Stimulated activated CD8-positive, alpha-beta memory T cell treated with anti-CD3 and anti-CD28 coated beads, Interleukin-15, amount 100 ng/mL, for 48 hours (primary cell): ENCODE results near the gene CYB5R4.
"Not testable (repeated sequence)": the region's sequence is repeated elsewhere in the genome, so short reads cannot be mapped to it uniquely, and the experiment has no call there.

Experiments
- DNase-seq, 2 donors: peaks; one replicate each; pipeline ENCODE4 v3.0.0-alpha.2; 2020; ENCODE audit warnings: low read depth in 2 of 2

Gene CYB5R4

DNA sequence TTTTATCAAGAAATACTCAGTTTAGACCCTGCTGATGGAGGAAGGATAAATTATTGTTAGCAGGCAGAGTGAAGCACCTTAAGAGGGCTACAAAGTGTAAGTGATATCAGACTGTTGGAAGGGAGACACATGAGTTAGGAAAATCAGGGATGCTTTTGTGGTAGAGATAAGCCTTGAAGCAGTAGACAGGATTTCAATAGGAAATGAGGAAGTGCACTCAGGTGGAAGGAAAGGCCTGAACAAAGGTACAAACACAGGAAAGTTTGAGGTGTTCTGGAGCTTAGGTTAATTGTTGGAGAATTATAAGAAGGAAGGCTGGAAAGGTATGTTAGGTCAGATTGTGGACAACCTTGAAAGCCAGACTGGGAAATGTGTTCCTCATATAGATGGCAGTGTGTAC is 7.6 kb downstream of the CYB5R4 start:
- no peak for DNase-seq

DNA sequence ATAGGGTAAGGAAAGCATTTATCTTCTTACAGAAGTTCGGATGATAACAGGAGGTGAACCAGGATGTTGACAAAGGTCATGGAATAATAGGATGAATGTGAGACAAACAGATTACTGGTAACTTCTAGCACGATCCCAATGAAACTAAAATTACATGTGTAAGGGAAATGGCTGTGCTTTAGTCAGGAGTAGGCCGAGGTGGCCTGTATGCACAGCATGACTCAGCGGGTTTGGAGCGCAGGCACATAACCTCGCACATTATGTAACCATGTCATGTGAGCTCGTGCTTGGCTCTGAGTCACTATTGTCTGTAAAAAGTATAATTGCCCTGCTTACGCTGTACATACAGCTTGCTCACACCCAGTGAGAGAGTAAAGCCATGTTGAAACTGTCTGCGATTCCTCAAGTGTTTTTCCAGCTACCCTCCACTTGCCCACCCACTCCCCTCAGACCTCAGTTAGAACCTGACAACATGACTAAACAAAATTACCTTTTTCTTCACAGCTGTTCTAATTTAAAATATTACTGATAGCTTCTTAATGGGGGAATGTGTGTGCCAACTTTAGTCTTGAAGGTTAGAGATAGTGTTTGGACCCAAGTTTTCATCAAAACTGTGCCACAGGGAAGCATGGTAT is 8.2 kb downstream of the CYB5R4 start:
- no peak for DNase-seq

DNA sequence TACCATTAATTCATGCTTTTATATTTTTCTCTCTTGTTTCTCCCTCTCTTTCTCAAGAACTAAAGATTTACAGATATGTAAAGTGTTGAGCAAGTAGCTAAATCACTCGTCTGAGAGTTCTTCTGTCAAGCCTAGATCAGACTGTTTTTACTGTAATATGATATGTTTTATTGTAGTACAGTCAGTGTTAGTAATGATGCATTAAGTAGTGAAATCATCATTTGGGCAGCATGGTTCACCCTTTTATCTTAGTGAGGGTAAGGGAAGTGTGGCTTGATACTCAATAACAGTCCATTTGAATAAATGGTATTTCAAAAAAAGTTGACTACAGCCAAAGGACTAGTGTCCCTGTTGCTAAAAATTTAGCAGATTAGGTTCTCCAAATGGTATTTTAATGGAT is 9.2 kb downstream of the CYB5R4 start:
- no peak for DNase-seq

DNA sequence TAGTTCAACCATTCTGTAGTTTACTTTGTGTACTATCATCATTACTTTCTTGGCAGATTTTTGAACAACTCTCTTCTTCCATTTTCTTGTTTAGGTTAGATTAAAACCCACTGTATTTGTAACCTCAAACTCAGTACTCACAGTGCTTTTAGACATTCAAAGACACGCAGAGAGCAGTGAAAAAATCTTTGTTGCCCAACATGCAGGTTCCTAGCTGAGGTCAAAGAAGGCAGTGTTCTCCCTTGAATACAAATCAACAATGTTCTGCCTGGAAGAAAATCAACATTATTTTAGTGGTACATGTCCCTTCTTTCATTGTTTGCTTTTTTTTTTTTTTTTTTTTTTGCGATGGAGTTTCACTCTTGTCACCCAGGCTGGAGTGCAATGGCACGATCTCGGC is 11.2 kb downstream of the CYB5R4 start:
- DNase-seq: no peak

DNA sequence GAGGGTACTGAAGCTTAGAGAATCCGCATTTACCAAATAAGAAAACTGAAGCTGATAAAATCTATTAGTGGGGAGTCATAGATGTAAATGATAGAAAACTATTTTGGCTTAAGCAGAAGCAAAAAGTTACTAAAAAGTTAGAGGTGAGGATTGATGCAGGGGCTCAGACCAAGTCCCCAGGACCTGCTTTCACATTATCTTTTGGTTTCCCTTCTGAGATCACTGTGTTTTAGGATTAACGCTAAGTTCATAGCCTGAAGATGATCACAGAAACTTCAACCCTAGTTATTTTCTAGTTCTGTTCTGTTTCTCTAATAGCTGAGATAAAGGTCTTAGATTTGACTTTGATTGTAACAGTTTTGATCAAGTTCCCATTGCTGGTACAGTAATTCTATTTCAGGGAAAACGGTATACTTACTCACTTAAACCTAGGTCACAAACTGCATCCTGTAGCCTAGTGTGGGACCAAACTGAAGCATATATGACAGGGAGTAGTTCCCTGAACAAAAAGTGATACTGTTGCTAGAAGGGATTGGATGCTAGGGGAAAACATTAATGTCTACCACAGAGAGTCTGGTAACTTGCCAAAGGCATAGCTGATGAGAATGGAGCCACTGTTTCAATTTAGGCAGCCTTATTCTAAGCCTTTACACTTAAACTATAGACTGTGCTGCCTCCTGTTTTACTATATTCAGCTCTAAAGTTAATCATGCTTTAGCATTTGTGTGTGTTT is 13.1 kb downstream of the CYB5R4 start:
- DNase-seq: no peak

DNA sequence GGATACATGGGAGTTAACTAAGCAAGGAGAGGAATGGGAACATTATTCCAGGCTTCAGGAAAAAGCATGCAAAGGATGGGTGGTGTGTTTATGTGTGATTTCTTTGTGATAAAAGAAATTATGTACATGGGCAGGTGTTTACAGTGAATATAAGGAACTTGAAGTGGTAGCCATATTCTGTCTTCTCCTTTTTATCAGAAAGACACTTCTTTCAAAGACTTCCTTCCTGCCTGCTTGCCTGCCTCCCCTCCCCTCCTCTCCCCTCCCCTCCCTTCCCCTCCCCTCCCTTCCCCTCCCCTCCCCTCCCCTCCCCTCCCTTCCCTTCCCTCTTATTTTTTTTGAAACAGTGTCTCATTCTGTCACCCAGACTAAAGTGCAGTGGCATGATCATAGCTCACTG is 14.4 kb downstream of the CYB5R4 start:
- no peak for DNase-seq

DNA sequence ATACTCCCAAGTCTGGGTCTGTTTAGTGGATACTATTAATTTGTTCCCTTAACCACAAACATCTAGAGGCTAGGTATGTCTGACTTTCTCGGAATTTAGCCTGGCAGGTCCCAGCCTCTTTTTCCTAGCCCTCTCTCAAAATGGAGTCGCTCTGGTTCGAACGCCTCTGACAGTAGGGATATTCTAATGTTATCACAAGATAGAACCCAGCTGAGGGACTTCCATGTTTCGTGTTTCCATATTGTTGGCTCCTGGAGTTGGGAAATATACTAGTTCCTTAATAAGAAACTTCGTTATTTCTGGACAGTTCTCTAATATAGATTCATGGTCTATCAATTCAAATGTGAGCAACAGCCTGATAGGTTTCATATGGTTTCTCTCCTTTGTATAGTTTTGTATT is 16.4 kb downstream of the CYB5R4 start:
- no peak for DNase-seq

DNA sequence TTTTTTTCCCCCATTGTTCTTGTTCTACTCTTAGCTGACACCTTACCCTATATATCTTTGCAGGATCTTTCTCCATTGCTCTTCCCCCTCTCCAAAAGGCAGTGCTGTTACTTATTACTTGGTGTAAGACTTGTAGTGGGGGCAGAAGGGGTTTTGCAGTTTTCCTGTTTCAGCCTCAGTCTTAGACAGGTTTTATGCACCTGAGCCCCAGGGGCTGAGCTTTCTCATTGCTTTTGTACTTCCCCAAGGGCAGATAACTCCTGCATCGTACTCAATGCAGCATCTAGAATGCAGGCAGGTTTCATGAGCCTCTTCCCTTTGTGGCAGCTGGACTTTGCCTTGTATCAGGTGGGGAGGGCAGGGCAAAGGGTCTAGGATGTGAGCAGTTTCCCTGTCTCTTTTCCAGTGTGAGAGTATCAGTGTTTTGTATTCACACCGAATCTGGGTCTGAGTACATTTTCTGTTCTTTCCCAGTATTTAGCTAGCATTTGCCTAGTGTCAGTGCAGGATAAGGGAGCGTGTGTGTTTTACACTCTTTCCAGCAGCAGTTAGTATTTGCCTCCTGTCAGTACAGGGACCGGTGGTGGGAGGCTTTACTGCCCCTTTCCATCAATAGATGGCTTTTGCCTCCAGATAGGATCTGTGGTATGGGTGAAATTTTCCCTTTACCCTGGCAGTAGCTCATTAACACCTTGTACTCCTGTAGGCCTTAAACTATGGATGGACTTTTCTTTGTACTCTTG is 19.6 kb downstream of the CYB5R4 start:
- no peak for DNase-seq

DNA sequence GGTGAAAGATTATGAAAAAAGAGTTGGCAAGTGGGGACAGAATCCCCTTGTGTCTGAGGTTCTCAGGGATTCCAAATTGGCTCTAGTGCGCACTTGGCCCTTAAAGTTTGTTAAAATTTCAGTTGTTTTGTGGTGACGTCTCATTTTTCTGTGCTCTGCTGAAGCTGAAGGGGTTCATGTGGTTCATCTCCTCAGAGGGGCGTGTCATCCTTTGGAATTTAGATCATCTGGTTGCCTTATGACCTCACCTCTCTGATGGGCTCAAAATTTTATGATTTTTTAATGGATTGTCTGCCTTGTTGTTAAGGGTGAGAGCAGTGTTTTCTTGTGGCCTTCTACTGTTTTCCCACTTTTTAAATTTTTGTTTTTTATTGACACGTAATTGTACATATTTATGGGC is 20.3 kb downstream of the CYB5R4 start:
- DNase-seq: no peak

DNA sequence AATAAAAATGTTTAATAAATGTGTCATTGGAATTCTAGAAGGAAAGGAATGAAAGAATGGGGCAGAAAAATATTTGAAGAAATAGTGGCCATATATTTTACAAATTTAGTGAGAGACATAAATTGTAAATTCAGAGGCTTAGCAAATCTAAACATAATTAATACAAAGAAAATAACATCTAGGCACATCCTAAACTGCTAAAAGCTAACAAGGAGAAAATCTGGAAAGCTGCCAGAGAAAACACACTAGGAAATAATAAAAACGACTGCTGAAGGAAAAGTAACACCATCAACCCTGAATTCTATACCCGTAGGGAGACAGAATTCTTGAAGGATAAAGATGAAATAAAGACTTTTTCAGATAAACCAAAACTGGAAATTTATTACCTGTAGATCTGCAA is 23.8 kb downstream of the CYB5R4 start:
- no peak for DNase-seq

DNA sequence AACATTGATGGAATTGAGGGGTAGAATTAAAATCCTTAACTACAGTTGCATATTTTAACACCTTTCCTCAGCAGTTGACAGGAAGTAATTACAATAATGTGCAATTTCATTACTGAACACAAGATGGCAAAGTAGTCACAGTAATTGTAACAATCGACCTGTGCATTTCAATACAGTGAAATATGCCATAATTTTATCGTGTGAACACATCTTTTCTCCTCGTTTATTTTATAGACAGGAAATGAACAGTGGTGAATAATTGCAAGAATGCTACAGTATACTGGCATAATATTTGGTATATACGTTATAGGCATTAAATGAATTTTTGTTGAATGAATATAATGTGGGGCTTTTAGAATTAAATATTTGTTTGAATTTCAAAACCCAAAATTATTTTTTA is 25.0 kb downstream of the CYB5R4 start:
- DNase-seq: no peak

DNA sequence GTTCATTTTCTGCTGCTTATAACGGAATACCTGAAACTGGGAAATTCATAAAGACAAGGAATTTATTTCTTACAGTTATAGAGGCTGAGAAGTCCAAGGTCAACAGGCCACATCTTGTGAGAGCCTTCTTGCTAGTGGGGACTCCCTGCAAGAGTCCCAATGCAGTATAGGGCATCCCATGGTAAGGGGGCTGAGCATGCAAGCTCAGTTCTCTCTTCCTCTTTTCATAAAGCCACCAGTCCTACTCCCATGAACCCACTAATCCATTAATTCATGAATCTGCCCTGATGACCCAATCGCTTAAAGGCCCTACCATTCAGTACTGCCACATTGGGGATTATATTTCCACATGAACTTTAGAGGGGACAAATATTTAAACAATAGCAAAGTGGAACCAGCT is 26.5 kb downstream of the CYB5R4 start:
- no peak for DNase-seq

DNA sequence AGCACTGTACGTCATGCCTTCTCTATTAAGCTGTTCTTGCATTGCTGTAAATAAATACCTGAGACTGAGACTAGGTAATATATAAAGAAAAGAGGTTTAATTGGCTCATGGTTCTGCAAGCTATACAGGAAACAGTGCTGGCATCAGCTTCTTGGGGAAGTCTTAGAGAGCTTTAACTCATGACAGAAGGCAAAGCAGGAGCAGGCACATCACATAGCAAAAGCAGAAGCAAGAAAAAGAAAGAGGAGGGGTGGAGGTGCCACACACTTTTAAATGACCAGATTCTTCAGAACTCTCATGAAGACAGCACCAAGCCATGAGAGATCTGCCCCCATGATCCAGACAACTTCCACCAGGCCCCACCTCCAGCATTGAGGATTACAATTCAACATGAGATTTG is 30.1 kb downstream of the CYB5R4 start:
- no peak for DNase-seq

DNA sequence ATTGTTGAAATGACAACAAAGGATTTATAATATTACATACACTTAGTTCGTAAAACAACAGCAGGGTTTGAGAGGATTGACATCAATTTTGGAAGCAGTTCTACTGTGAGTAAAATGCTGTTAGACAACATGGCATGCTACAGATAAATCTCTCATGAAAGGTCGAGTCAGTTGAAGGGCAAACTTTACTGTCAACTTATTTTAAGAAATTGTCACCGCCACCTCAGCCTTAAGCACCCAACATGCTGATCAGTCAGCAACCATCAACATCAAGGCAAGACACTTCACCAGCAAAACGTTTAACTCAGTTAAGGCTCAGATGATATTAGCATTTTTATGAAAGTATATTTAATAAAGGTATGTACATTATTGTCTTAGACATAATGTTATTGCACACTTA is 31.0 kb downstream of the CYB5R4 start:
- DNase-seq: no peak

DNA sequence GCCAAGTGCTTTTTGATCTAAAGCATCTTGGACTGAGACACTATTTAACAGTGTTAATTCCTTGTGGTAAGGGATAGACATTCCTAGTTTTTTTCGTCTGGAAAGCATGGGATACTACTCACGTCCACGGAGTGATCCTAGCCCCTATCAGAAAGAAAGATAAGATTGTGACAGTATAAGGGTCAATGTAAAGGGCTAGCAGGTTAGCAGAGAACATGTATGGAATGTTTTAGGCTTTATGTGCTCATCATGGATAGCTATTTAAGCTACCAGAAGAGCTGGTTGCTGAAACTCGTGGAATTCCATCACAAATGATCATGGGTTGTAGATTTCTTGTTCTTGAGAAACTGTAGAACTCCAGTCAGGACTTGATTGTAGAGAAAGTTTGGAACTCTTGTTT is 32.1 kb downstream of the CYB5R4 start:
- DNase-seq: no peak

DNA sequence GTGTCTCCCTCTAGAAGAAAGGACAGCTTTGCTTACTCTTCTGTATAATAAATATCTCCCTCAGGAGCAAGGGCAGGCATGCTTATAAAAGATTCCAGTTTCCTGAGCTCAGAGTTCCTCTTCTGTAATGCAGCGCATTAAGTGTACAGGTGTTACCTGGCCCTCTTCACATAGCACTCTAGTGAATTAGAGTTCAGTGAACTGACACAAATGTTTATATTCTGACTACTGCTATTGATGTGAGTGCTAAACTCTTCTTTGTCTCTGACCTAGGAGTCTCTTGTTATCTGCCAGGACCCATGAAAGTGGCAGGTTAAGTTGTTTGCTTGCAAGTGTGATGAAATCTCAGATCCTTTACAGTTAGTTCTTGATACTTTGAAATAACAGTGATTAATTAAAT is 33.5 kb downstream of the CYB5R4 start:
- no peak for DNase-seq

DNA sequence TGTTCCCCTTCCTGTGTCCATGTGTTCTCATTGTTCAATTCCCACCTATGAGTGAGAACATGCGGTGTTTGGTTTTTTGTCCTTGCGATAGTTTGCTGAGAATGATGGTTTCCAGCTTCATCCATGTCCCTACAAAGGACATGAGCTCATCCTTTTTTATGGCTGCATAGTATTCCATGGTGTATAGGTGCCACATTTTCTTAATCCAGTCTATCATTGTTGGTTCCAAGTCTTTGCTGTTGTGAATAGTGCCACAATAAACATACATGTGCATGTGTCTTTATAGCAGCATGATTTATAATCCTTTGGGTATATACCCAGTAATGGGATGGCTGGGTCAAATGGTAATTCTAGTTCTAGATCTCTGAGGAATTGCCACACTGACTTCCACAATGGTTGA is 37.6 kb downstream of the CYB5R4 start:
- DNase-seq: not testable (repeated sequence)

DNA sequence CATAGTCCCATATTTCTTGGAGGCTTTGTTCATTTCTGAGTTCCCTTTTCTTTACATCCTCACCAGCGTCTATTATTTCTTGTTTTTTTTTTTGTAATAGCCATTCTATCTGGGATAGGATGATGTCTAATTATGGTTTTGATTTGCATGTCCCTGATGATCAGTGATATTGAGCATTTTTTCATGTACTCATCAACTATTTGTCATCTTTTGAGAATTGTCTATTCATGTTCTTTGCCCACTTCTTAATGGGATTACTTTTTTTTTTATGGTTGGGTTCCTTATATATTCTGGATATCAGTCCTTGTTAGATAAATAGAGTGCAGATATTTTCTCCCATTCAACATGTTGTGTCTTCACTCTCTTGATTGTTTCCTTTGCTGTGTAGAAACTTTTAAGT is 42.1 kb downstream of the CYB5R4 start:
- no peak for DNase-seq

DNA sequence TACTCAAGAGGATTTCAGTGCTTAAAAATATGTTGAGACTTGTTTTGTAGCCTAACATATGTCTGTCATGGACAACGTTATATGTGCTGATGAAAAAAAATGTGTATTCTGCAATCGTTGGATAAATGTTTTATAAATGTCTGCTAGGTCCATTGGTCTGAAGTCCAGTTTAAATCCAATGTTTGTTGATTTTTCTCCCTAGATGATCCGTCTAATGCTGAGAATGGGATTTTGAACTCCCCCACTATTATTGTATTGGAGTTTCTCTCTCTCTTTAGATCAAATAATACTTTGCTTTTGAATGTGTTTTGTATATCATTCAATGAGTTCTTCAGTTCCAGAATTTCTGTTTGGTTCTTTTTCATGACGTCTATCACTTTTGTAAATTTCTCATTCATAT is 44.9 kb downstream of the CYB5R4 start:
- no peak for DNase-seq

DNA sequence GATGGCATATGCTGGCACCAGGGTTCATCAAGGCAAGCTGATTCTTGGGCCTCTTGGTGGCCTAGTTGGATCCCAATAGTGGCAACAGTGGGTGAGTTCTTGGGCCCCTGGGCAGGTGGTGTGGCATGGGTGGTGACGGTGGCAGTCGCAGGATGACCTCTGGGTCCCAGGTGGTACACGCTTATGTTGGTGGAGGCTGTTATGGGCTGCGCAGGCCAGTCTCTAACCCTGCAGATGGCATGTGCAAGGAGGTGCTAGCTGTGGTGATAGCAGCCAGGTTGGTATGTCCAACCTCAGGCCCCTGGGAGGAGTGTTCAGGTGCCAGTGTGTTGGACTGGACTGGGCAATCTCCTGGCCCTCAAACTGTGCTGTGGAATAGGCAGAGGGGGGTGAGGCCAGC is 46.2 kb downstream of the CYB5R4 start:
- DNase-seq: no peak

DNA sequence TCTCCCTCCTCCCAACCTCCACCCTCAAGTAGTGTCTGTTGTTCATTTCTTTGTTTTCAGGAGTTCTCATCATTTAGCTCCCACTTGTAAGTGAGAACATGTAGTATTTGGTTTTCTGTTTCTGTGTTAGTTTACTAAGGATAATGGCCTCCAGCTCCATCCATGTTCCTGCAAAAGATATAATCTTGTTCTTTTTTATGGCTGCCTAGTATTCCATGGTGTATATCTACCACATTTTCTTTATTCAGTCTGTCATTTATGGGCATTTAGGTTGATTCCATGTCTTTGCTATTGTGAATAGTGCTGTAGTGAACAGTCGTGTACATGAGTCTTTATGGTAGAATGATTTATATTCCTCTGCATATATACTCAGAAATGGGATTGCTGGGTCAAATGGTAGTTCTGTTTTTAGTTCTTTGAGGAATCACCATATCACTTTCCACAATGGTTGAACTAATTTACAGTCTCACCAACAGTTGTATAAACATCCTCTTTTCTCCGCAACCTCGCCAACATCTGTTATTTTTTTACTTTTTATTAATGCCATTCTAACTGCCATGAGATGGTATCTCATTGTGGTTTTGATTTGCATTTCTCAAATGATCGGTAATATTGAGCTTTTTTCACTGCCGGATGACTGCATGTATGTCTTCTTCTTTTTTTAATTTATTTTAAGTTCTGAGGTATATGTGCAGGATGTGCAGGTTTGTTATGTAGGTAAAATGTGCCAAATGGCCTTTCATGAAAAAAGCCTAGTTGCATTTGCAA is 48.3 kb downstream of the CYB5R4 start:
- not testable (repeated sequence) for DNase-seq

DNA sequence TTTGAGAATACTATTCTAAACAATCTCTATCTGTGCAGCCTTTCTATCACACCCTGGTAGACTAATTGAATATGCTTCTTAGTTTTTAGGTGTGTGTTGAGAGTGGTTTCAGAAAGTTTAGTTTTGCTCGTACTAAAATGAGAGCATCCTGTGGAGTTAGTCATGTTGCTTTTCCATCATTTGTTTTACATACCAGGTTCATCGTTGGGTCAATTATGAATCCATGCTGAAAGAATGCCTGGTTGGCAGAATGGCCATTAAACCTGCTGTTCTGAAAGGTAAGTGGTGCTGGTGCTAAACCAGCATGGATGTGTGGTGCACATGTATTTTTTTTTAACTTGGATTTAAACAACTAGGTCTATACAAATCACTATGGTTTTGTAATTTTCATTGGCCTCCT is 49.3 kb downstream of the CYB5R4 start:
- DNase-seq: no peak
